ENCODE measurements around the gene ZRANB3.
A peak's percentile ranks its signal among the peaks of the same experiment; 100 is the strongest.

Gene ZRANB3

GRCh38 chr2:135490376-135490775 is 40.6 kb downstream of the ZRANB3 start:
- H3K27ac ChIP-seq: no peak overlapping the region
- no peak for TF ChIP-seq ZFX (IDR thresholded peaks at IDR 0.05)
- no peak for TF ChIP-seq CTCF (conservative IDR thresholded peaks at IDR 0.05)

GRCh38 chr2:135485441-135485840 is 45.6 kb downstream of the ZRANB3 start:
- H3K27ac ChIP-seq: no peak overlapping the region

GRCh38 chr2:135475128-135475527 is 55.9 kb downstream of the ZRANB3 start:
- H3K27ac ChIP-seq: no peak overlapping the region
- TF ChIP-seq CTCF (conservative IDR thresholded peaks at IDR 0.05) (no peak), ZFX (IDR thresholded peaks at IDR 0.05) (no peak)

More at GRCh38 chr2:135485441-135485840, 45.6 kb downstream of the ZRANB3 start:
- TF ChIP-seq ZFX (IDR thresholded peaks at IDR 0.05) (no peak), CTCF (conservative IDR thresholded peaks at IDR 0.05) (no peak)

- no peak overlapping the region for H3K27ac ChIP-seq
- TF ChIP-seq CTCF (conservative IDR thresholded peaks at IDR 0.05): peak; percentile 52
- TF ChIP-seq ZFX (IDR thresholded peaks at IDR 0.05): no peak
These were observed 57.5 kb downstream of the ZRANB3 start for GRCh38 chr2:135473567-135473966.

GRCh38 chr2:135471106-135471505 is 59.9 kb downstream of the ZRANB3 start:
- TF ChIP-seq ZFX (IDR thresholded peaks at IDR 0.05) (no peak), CTCF (conservative IDR thresholded peaks at IDR 0.05) (no peak)

GRCh38 chr2:135457279-135457678 is 73.7 kb downstream of the ZRANB3 start:
- no peak overlapping the region for H3K27ac ChIP-seq
- TF ChIP-seq ZFX (IDR thresholded peaks at IDR 0.05) (no peak), CTCF (conservative IDR thresholded peaks at IDR 0.05) (no peak)

More at GRCh38 chr2:135471106-135471505, 59.9 kb downstream of the ZRANB3 start:
- H3K27ac ChIP-seq: no peak overlapping the region

- TF ChIP-seq ZFX (IDR thresholded peaks at IDR 0.05) (no peak), CTCF (conservative IDR thresholded peaks at IDR 0.05) (no peak)
- no peak overlapping the region for H3K27ac ChIP-seq
These were observed 74.2 kb downstream of the ZRANB3 start for GRCh38 chr2:135456835-135457234.
